HepG2 (cell line): ENCODE measurements around the gene ARHGAP15. TPM values are rescaled to one million over a fixed set of nuclear protein-coding genes. Genes with fewer than 3 reads are reported as not detected.

ENCODE experiments used
- ATAC-seq: fragments of 200-7000 bp; cut with Tn5 transposase; 3 replicates; pipeline ENCODE4 v1.9.1; 2020; ENCODE audit warnings: mild to moderate bottlenecking, moderate library complexity
- BruUV-seq: library from RNA; stranded (reverse); fragments of 400-500 nt; replicated peaks from 2 replicates; lab custom pipeline; 2021; lab: Mats Ljungman, UMichigan
- CTCF ChIA-PET: fragments of 300-600 bp; formaldehyde crosslinking; extraction: SDS; loops from one replicate; lab custom pipeline; 2021; ENCODE audit warnings: low total read pairs, inconsistent platforms, low intra/inter-chr PET ratio; lab: Yijun Ruan, JAX
- POLR2A ChIA-PET: fragments of 350-600 bp; sonication (Branson Sonifier 250); formaldehyde crosslinking; loops from one replicate; lab custom pipeline; 2020; ENCODE audit warnings: antibody characterized with exemption, inconsistent platforms; lab: Yijun Ruan, JAX
- DNase-seq: peaks from one replicate; pipeline ENCODE4 v3.0.0-alpha.2; 2015; ENCODE audit warnings: low spot score
- FAIRE-seq: peaks from 3 replicates; lab custom pipeline; 2011; peaks lifted over from hg19 to GRCh38; lab: Jason Lieb, UNC
- H2AFZ ChIP-seq: one replicate; pipeline ENCODE4 v1.6.1; 2011; ENCODE audit warnings: low read length, inconsistent platforms
- H3K27ac ChIP-seq: fragments of 300-600 bp; 3 replicates; pipeline ENCODE4 v1.8.0; 2011; ENCODE audit warnings: mixed run types, mild to moderate bottlenecking, mixed read lengths, low read length, inconsistent platforms; ENCODE audit not compliant: insufficient read depth; ENCODE audit errors: extremely low read length
- H3K27me3 ChIP-seq, 2 experiments: fragments of 200-600 bp in 1 of 2; 2 replicates in 1 of 2; 3 replicates in 1 of 2; pipeline versions ENCODE4 v1.6.0 to v1.8.0; 2011; ENCODE audit warnings: low read length in 2 of 2, mild to moderate bottlenecking in 2 of 2, moderate library complexity in 2 of 2, inconsistent platforms in 1 of 2; ENCODE audit not compliant: insufficient read depth in 2 of 2, control insufficient read depth in 1 of 2
- H3K36me3 ChIP-seq, 2 experiments: fragments of 200-600 bp in 1 of 2; replicated peaks in 1 of 2; 2 replicates in 1 of 2; 3 replicates in 1 of 2; pipeline versions ENCODE4 v1.5.1 to v1.8.0; 2011; ENCODE audit warnings: low read length in 2 of 2, inconsistent platforms in 1 of 2; ENCODE audit not compliant: insufficient read depth in 2 of 2, control insufficient read depth in 1 of 2
- H3K4me1 ChIP-seq: 2 replicates; pipeline ENCODE4 v1.5.1; 2012; ENCODE audit warnings: low read length, inconsistent platforms; ENCODE audit not compliant: insufficient read depth
- H3K4me2 ChIP-seq: 2 replicates; pipeline ENCODE4 v1.6.0; 2011; ENCODE audit warnings: low read depth, low read length, inconsistent platforms
- H3K4me3 ChIP-seq, 3 experiments: fragments of 200-600 bp in 1 of 3; sonication (generic), shearing (Covaris generic) in 1 of 3; replicated peaks in 1 of 3; 2 replicates each; pipeline ENCODE4 v1.5.1; 2011 to 2016; ENCODE audit warnings: low read length in 3 of 3, inconsistent platforms in 2 of 3, low read depth in 2 of 3, mild to moderate bottlenecking in 2 of 3, control low read depth in 1 of 3, mixed read lengths in 1 of 3; ENCODE audit not compliant: insufficient read depth in 1 of 3
- H3K79me2 ChIP-seq: one replicate; pipeline ENCODE4 v1.6.1; 2011; ENCODE audit warnings: low read length, inconsistent platforms; ENCODE audit not compliant: insufficient read depth
- H3K9ac ChIP-seq: 2 replicates; pipeline ENCODE4 v1.6.0; 2011; ENCODE audit warnings: mild to moderate bottlenecking, low read depth, low read length, inconsistent platforms; ENCODE audit not compliant: insufficient read depth
- H3K9me3 ChIP-seq: 2 replicates; pipeline ENCODE4 v1.5.1; 2012; ENCODE audit warnings: mild to moderate bottlenecking, low read length
- H4K20me1 ChIP-seq: 2 replicates; pipeline ENCODE4 v1.6.0; 2011; ENCODE audit warnings: inconsistent platforms, mild to moderate bottlenecking, low read length, moderate library complexity; ENCODE audit not compliant: insufficient read depth
- CEBPG ChIP-seq: IDR thresholded peaks from 2 replicates; pipeline ENCODE4 v1.6.1; 2016
- MEIS2 ChIP-seq: sonication (generic); formaldehyde crosslinking; IDR thresholded peaks from 2 replicates; pipeline ENCODE4 v1.9.0; 2021; ENCODE audit warnings: mild to moderate bottlenecking, missing genetic modification reagents
- PLRG1 ChIP-seq: fragments of 450-650 bp; conservative IDR thresholded peaks from 2 replicates; pipeline ENCODE4 v1.6.1; 2016
- ZBED4 ChIP-seq: sonication (generic); formaldehyde crosslinking; IDR thresholded peaks from 2 replicates; pipeline ENCODE4 v1.4.0; 2020; ENCODE audit warnings: missing genetic modification reagents, borderline replicate concordance
- ZNF275 ChIP-seq: sonication (generic); formaldehyde crosslinking; IDR thresholded peaks from 2 replicates; pipeline ENCODE4 v1.8.0; 2022; ENCODE audit warnings: missing genetic modification reagents, mild to moderate bottlenecking, inconsistent platforms, borderline replicate concordance
- ZNF326 ChIP-seq: sonication (generic); formaldehyde crosslinking; IDR thresholded peaks from 2 replicates; pipeline ENCODE4 v1.4.0; 2020; ENCODE audit warnings: missing genetic modification reagents, borderline replicate concordance
- WGBS: methylation state at CpG from one replicate; pipeline ENCODE4 v1.1.6; 2017; ENCODE audit warnings: low lambda C conversion rate; 5-methylcytosine and 5-hydroxymethylcytosine counted together
- in situ Hi-C: cut with HindIII; loops from 2 replicates; pipeline ENCODE4 v1.10.0; 2017; ENCODE audit warnings: low pct_unique_long_range_greater_than_20kb; ENCODE audit not compliant: extremely low pct_ligation_motif_present
- intact Hi-C: fragments of 100-400 bp; cut with micrococcal nuclease; formaldehyde crosslinking; loops from one replicate; pipeline ENCODE4 v1.10.0; 2022; ENCODE audit not compliant: unreplicated experiment
- polyA plus RNA-seq, 8 experiments: library from polyadenylated mRNA; depleted of rRNA in 3 of 8; stranded (reverse) in 7 of 8; unstranded in 1 of 8; fragments of >200 nt; fragmentation: Illumina TruSeq in 4 of 8; extraction: Trizol in 4 of 8; gene quantifications; 2 replicates each; pipeline versions ENCODE4 v1.2.1 to v1.2.3, GENCODE V29; 2011 to 2016; ENCODE audit warnings: low read depth in 4 of 8, missing spikeins in 1 of 8, mixed read lengths in 1 of 8; ENCODE audit not compliant: insufficient read depth in 1 of 8
- total RNA-seq, 5 experiments: library from RNA; depleted of rRNA; stranded (reverse); fragments of >200 nt; fragmentation: Illumina TruSeq; extraction: Trizol; gene quantifications; 2 replicates each; pipeline ENCODE4 v1.2.3, GENCODE V29; 2016; ENCODE audit warnings: low read depth in 1 of 5

ARHGAP15 gene
- total and polyA plus RNA-seq, 2 of the 13 experiments (the other 11 are each of a cell fraction or from before 2014, with no cell fraction given) = 0.04 TPM; not detected in 1

- TF ChIP-seq ZNF275 (no peak), ZBED4 (CRISPR knock-in tag) (no peak)
Observed at GRCh38 chr2:143440411-143441012, 311.3 kb downstream of the ARHGAP15 start (continued).

GRCh38 chr2:143442193-143442592 lies 313.0 kb downstream of the ARHGAP15 start:
- H3K4me3 ChIP-seq = no peak overlapping the region
- H3K9me3 ChIP-seq = no peaks in the 10 kb centered on the region
- no peaks in the 10 kb centered on the region for H3K36me3 ChIP-seq
- no peak overlapping the region for H3K27ac ChIP-seq
- H3K9ac ChIP-seq = no peak overlapping the region
- TF ChIP-seq CEBPG (CRISPR knock-in tag) (no peak), PLRG1 (no peak), MEIS2 (CRISPR knock-in tag) (no peak), ZNF326 (CRISPR knock-in tag) (no peak)
- no TSS peak for BruUV-seq
- intact Hi-C loops (no loop called here), in situ Hi-C loops (no loop called here)
- FAIRE-seq = no peak
- H3K4me1 ChIP-seq = no peaks in the 10 kb centered on the region
- no peak overlapping the region for H2AFZ ChIP-seq
- H3K79me2 ChIP-seq = no peaks in the 10 kb centered on the region
- H3K4me2 ChIP-seq = no peak overlapping the region
- no peaks in the 10 kb centered on the region for H3K27me3 ChIP-seq
- H4K20me1 ChIP-seq = no peaks in the 10 kb centered on the region
- WGBS = 6% methylated on average over 6 of the region's 6 CpGs
- ChIA-PET POLR2A (no interaction called here), CTCF (no interaction called here)
- no peak for DNase-seq
- no peak for ATAC-seq
